Endothelial cell (in vitro differentiated cells): ENCODE measurements around the gene EXOC6. TPM values are rescaled to one million over a fixed set of nuclear protein-coding genes. Genes with fewer than 3 reads are reported as not detected.
A peak's percentile ranks its signal among the peaks of the same experiment; 100 is the strongest.

Source experiments
- DNase-seq: peaks from one replicate; pipeline ENCODE4 v3.0.0; 2021; ENCODE audit warnings: low spot score
- H3K27ac Mint-ChIP-seq: one replicate; pipeline ENCODE4 v1.8.0; 2021; ENCODE audit warnings: mixed read lengths, inconsistent platforms; ENCODE audit not compliant: unreplicated experiment
- H3K27me3 Mint-ChIP-seq: one replicate; pipeline ENCODE4 v1.8.0; 2021; ENCODE audit warnings: mild to moderate bottlenecking, moderate library complexity, mixed read lengths, inconsistent platforms; ENCODE audit not compliant: unreplicated experiment
- H3K36me3 Mint-ChIP-seq: one replicate; pipeline ENCODE4 v1.8.0; 2021; ENCODE audit warnings: mild to moderate bottlenecking, low read depth, mixed read lengths, inconsistent platforms; ENCODE audit not compliant: unreplicated experiment
- H3K4me1 Mint-ChIP-seq: one replicate; pipeline ENCODE4 v1.8.0; 2021; ENCODE audit warnings: mild to moderate bottlenecking, mixed read lengths, inconsistent platforms; ENCODE audit not compliant: unreplicated experiment
- H3K4me3 Mint-ChIP-seq: one replicate; pipeline ENCODE4 v1.8.0; 2021; ENCODE audit warnings: mild to moderate bottlenecking, mixed read lengths, inconsistent platforms; ENCODE audit not compliant: unreplicated experiment
- H3K9me3 Mint-ChIP-seq: one replicate; pipeline ENCODE4 v1.8.0; 2021; ENCODE audit warnings: mixed read lengths, inconsistent platforms; ENCODE audit not compliant: unreplicated experiment
- CTCF ChIP-seq: fragments of 200-600 bp; sonication (generic); IDR thresholded peaks from one replicate; pipeline ENCODE4 v1.5.0; 2021; ENCODE audit warnings: antibody characterized with exemption; ENCODE audit not compliant: unreplicated experiment
- total RNA-seq: library from RNA; stranded (reverse); fragmentation: NEBNext Ultra II Directional; extraction: Animal tissue kit (Norgen Biotek cat#: 25700); gene quantifications from one replicate; pipeline ENCODE4 v1.2.1, GENCODE V29; 2021; ENCODE audit not compliant: unreplicated experiment

EXOC6 gene
- total RNA-seq, 1 donor from 2014 or later: 28.5 TPM

GRCh38 chr10:92829042-92829785 lies 19.1 kb upstream of the EXOC6 start:
- Mint-ChIP-seq H3K4me3 (no peak overlapping the region), H3K27ac (no peak overlapping the region), H3K36me3 (no peaks in the 10 kb centered on the region), H3K27me3 (peaks cover 10% of the 10 kb centered on the region), H3K9me3 (no peaks in the 10 kb centered on the region), H3K4me1 (peaks cover 56% of the 10 kb centered on the region)
- no peak for DNase-seq
- TF ChIP-seq CTCF: no peak

GRCh38 chr10:92829786-92830377 lies 18.4 kb upstream of the EXOC6 start:
- Mint-ChIP-seq H3K27ac (peak overlapping the region; percentile 93), H3K36me3 (no peaks in the 10 kb centered on the region), H3K9me3 (no peaks in the 10 kb centered on the region), H3K4me3 (no peak overlapping the region), H3K4me1 (peaks cover 56% of the 10 kb centered on the region), H3K27me3 (peaks cover 10% of the 10 kb centered on the region)
- no peak for TF ChIP-seq CTCF
- no peak for DNase-seq

DNA sequence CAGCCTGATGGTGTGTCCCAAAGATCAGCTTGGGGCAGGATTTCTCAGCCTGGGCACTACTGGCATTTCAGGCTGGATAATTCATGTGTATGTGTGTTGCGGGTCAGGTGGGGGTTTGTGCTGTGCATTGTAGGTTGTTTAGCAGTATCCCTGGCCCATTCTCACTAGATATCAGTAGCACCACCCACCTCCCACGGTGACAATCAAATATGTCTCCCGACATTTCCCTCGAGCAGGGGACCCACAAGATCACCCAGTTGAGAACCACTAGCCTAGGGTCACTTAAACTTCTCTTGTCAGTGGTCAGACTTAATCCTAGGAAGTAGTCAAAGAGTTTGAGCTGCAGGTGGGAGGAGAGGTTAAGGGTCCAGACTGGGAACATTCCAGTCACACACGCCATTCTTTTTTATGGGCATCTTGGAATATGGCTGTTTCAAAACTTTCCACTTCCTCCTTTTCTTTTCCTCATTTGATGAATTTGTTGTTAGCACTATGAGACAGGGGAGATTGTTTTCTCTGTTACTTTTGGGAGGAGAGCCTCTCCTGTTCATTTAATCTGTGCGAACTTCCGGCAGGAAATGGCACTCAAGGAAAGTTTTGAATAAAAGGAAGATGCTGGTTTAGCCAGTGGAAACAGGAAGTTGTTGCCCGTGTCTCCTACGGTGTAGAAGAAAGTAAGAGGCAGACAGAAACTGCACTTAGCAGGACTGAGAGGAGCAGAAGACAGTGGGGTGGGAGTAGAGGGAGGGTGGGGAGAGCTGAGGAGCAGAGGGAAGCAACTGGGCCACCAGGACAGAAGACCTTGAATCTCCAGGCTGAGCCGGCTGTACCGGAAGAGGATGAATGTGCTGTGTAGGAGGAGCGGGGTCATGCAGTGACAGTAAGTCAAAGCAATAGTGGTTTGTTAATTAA lies 17.6 kb upstream of the EXOC6 start:
- TF ChIP-seq CTCF: no peak
- Mint-ChIP-seq H3K36me3 (no peaks in the 10 kb centered on the region), H3K4me1 (peaks cover 53% of the 10 kb centered on the region), H3K27ac (peak overlapping the region; percentile 93), H3K27me3 (peaks cover 10% of the 10 kb centered on the region), H3K9me3 (no peaks in the 10 kb centered on the region), H3K4me3 (no peak overlapping the region)
- DNase-seq: peak; percentile 20

DNA sequence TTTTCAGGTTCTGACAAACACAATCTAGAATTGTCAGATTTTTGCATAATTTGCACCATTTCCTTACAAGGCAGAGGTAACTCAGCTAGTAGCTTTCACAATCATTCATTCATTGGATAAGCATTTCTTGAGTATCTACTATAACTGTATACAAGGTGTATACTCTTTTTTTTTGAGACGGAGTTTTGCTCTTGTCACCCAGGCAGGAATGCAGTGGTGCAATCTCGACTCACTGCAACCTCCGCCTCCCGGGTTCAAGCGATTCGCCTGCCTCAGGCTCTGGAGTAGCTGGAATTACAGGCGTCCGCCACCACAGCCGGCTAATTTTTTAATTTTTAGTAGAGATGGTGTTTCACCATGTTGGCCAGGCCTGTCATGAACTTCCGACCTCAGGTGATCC lies 16.2 kb upstream of the EXOC6 start:
- TF ChIP-seq CTCF: no peak
- no peaks in the 10 kb centered on the region for H3K9me3 Mint-ChIP-seq
- peaks cover 6% of the 10 kb centered on the region for H3K27me3 Mint-ChIP-seq
- H3K27ac Mint-ChIP-seq: no peak overlapping the region
- H3K4me3 Mint-ChIP-seq: peak overlapping the region; percentile 25
- H3K4me1 Mint-ChIP-seq: peaks cover 47% of the 10 kb centered on the region
- H3K36me3 Mint-ChIP-seq: peaks cover 7% of the 10 kb centered on the region
- DNase-seq: no peak
